HG02884 (cell line): ENCODE results near the gene CNTNAP2.
"Not testable (repeated sequence)": the region's sequence is repeated elsewhere in the genome, so short reads cannot be mapped to it uniquely, and the experiment has no call there.

Experiments used
- ATAC-seq: cut with Tn5 transposase; IDR thresholded peaks from one replicate; pipeline ENCODE4 v1.9.1; 2021; ENCODE audit warnings: mild to moderate bottlenecking, moderate library complexity; ENCODE audit not compliant: unreplicated experiment

Gene CNTNAP2

DNA sequence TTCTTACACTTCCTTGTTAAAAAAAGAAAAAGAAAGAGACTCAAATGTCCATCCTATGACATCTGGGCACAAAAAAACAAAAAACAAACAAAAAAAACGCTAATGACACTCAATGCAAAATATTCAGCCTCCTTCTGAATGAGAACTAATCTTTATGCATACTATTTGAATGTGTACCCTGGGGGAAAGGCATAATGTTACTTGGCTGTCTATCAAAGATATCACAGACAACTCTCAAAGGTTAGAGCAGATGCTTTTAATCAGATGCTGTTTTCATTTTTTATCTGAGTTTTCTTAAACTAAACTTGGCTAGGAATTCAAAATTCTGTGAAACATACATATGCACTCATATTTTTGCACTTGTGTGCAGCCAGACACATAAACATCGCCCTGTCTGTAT lies 745.8 kb downstream of the CNTNAP2 start:
- ATAC-seq = no peak

DNA sequence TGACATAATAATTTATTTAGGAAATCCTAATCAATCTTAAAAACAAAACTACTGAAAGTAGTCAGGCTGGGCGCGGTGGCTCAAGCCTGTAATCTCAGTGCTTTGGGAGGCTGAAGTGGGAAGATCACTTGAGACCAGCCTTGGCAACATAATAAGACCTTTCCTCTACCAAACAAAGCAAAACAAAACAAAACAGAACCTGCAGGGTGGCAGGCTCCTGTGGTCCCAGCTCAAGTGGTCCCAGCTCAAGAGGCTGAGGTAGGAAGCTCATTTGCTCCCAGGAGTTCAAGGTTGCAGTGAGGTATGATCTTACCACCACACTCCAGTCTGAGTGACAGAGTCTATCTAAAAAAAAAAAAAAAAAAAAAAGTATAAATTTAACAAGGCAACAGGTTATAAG lies 748.0 kb downstream of the CNTNAP2 start:
- no peak for ATAC-seq

DNA sequence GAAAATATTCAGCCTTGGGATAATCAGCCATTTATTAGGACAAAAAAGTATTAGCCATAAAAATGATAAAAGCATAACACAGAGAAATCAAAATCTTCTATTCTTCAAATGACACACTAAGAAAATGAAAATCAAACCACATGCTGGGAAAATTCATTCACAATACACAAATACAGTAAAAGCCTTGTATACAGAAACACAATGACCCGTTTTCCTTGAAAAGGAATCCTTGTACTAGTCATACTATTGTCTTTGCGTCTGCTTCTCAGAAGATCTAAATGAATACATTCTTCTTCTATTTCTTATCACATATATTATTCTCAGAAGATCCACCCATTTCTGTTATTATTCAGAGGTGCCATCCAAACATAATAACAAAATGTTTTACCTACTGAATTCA lies 749.1 kb downstream of the CNTNAP2 start:
- no peak for ATAC-seq

DNA sequence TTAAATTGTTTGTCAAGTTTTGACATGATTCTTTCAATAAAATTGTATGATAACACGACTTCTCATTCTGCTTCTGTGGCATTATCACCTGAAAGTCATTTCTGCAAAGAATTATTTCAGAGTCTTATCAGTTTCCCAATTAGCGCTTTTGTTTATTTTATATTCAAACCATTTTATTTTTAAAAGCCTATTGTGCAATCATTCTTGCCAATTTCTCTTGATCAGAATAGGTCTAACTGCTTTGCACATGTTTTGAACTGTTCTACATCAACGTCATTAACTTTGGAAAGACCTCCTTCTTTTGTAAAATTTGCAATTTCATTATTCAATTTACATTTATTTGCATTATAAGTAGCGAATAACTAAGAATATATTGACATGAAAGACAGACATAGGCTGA lies 758.1 kb downstream of the CNTNAP2 start:
- ATAC-seq = no peak

DNA sequence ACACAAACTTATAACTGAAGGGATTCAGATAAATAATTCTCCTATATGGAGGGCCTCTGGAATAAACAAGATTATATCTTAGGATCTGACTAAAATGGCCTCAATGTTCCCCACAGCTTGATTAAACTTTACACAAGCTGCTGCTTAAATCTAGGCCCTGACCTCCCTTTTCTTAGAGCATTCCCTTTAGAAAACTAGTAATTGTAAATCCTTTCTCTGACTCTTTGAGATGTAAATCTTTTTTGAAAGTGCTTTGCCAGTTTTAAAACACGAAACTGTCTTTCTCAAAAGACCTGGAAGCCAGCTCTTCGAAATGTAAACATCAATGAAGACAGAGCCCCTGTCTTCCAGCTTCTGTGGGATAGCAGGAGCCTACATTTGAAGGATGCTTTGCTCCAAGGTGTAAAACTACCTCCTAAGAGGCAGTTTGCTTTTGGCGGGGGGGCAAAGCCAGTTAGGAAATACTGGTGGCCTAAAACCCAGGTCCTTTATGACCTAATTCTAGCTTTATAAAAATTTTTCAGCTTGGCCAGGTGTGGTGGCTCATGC lies 758.7 kb downstream of the CNTNAP2 start:
- ATAC-seq = no peak

DNA sequence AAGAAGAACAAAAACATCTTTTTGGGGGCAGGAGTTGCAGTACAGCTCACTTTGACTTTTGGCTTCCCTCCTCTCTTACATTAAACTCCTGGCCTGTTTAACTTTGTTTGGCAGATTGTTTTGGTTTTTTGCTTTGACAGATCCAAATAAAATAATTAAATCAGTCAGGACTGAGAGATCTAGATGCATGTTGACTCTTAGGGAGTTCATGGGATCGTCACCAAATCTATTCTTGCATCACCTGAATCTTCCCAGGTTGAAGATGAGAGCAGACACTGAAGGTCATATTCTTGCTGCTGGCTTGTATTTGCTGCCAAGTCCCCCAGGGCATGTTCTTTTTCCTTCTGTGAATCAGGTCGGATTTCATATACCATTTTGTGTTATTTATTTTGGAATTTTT lies 759.4 kb downstream of the CNTNAP2 start:
- ATAC-seq = no peak

DNA sequence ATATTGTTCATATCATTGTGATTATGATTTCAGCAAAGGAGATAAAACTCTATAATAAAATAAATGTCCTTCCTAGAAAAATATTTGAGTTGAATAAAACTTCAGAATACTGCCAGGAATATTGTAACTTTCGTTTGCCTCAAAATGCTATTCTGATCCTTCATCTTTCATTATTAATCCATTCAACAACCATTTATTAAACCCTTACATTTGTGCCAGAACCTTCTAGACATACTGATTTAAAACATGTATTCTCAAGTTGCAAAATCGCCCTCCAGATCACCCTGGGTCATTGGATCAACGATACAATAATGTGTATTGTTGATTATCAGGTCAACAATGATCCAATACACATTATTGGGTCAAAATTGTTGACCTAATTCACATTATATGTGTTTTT lies 759.8 kb downstream of the CNTNAP2 start:
- ATAC-seq = no peak

DNA sequence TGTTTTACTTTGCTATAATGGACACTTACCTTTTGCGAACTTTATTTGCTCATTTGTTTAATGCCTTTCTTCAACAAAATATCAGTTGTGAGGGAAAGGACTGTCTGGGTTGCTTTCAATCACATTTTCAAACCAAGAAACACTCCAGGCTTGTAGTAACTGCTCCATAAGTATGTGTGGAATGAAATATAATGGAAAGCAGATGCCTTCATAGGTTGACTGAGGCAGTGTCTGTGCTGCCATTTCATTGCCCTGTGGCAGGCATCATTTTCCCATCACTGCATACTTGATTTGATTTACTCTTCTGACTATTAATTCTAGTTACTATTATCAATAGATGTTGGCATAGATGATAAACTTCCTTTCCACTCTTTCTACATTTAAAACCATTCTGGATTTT lies 762.3 kb downstream of the CNTNAP2 start:
- no peak for ATAC-seq

DNA sequence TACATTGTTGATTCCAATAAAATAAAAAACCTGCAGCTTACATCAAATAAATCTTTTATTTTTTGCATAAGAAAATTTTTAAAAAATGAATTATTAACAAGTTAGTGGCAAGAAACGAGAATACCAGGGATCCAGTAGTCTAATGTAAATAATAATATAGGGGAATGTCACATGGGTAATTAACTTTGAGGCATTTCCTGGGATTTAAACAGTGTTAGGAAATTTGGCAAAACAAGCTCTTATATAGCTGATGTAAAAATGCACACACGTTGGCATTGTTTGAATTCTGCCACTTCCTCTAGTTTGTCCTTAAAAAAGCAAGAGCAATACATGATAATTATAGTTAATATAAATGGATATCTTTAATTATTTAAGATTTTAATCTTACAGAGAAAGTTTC lies 768.6 kb downstream of the CNTNAP2 start:
- no peak for ATAC-seq

DNA sequence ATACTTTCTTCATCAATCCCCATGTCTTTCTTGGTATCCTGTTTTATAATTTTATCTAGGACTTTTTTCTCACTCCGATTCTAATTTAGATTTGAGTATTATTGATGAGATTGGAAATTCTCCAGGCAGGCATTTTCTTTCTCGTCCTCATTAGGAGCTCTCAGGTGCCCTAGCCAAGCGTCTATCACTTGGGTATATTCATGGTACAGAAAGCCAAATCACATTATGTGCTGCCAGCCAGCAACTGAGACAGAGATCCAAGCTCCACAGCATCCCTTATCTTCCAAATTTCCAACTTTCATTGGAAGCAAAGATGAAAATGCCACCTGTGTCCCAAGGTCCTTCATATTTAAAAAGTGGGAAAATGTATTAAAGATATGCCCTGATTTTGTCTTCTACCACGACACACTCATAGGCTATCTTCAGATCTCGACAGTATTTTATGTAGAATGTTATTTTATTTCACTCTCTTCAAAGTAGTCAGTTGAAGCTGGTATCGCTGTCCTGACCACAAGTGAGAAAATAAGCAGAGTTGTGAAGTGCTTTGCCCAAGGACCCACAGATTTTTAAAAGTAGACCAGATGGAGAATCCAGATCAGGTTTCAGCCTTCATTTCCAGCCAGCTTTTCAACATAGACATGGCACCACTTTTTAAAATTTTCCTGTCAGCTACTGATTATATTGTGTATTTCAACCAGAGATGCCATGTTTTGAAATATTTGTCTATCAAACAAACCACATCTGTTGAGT lies 773.4 kb downstream of the CNTNAP2 start:
- no peak for ATAC-seq

DNA sequence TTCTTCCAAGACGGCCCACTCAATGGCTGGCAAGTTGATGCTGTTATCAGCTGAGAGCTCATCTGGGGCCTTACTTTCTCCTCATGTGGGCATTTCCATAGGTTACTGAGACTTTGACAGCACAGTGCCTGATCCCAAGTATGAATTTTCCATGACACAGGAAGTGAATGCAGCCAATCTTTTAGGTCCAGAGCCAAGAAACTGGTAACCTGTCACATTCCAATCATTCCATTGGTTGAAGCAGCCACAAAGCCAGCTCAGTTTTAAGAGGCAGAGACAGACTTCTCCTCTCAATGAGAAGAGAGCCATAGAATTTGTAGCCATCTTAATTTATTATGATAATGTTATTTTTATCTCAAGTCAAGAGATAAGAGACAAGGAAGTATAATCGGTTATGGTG lies 775.5 kb downstream of the CNTNAP2 start:
- ATAC-seq = no peak

DNA sequence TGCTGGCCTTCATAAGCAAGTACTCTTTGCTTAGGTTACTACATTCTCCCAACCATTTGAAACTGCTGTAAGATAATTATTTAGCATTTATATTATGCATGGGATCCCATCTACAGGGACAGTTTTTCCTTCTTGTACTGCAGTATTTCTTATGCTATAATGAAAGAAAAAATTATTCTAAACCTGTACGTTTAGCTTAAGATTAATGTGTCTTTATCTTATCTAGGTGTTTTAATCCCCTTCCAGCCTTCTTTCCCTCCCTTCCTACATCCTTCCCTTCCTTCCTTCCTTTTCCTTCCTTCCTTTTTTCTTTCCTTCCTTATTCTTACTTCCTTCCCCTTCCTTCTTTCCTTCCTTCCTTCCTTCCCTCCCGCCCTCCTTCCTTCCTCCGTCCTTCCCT lies 778.3 kb downstream of the CNTNAP2 start:
- no peak for ATAC-seq

DNA sequence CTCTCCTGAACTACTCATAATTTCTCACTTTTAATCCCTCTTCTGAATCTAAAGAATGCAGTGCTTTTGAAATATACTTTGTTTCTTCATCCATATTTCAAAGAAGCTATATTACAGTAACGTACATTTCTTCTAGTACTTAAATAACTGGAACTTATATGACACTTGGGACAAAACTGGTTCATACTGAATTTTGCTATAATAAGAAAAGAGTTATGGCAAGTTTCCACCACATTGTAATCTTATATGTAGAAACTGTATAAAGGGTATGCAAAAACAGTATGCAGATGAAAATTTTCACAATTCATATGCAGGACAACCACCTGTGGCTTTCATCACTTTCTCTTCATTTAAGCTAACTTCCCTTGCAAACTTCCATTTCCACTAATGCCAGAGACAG lies 785.7 kb downstream of the CNTNAP2 start:
- ATAC-seq = no peak

DNA sequence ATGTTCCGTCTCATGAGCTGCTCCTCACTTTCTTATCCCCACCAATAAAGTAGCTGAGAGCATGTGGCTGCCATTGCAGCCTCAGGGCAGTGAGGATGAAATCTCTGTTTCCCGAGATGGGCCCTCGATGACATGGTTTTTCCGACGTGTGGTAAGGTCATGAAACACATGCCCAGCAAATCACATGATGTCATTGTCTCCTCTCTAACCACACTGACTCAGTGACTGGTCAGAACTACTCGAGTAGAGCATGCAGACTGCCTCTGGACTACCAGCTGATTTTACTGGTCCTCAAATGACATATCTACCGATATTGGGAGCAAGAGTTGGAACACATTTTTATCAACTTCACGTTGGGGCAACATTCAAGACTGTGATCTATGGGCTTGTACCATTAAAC lies 786.1 kb downstream of the CNTNAP2 start:
- no peak for ATAC-seq

DNA sequence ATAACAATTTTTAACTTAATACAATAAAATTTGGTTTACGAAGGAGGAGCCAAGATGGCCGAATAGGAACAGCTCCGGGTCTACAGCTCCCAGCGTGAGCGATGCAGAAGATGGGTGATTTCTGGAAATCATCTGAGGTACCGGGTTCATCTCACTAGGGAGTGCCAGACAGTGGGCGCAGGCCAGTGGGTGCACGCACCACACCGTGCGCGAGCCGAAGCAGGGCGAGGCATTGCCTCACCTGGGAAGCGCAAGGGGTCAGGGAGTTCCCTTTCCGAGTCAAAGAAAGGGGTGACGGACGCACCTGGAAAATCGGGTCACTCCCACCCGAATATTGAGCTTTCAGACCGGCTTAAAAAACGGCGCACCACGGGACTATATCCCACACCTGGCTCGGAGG lies 789.1 kb downstream of the CNTNAP2 start:
- ATAC-seq = not testable (repeated sequence)

DNA sequence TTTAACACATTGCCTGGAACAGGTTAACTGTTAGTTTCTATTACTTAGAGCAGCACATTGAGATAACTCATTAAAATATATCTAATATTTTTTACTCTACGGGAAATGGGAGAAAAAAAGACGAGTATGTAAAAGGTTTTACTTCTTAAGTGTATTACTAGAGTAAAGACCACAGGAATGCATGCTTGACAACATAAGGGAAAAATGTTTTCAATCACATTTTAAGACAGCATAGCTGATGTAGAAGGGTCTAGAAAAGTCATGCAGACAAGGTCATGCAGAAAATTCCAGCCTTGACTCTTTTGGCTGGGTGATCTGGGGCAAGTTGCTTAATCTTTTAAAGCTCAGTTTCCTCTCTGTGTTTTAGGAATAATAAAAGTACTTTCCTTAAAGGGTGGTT lies 806.2 kb downstream of the CNTNAP2 start:
- no peak for ATAC-seq

DNA sequence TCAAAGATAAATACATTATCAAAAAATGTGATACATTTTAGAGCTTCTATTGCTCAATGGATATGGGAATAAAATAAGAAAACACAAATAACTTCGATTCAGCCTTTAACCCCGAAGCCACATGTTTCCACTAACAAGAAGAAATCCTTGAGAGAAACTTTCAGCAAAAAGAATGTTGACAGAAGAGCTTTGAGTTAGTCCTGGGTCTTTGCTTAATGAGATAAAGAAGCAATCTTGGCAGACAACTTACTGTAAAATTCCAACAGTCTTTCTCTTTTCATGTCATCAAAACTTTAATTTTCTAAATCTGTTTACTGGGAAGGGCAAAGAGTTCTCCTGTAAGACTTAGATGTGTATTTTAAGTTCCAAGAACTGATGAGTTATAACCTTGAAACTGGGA lies 810.2 kb downstream of the CNTNAP2 start:
- ATAC-seq = no peak

DNA sequence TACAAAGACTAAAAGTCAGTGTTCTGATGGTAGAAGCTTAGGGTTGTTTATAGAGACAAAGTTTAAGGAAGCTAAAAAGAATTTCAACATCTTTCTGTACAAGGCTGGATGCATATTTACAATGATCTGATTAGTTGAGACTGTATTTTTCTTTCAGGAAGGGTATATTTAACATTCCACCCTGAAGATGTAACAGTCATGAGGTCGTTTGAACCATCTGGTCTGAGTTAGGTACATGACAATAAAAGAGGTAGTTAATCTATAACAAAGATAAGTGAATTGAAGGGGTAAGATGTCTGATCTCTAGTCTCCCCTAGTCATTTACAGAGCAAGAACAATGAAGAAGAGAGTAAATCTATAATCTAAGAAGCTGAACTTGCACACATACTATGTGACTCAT lies 821.2 kb downstream of the CNTNAP2 start:
- ATAC-seq = no peak

DNA sequence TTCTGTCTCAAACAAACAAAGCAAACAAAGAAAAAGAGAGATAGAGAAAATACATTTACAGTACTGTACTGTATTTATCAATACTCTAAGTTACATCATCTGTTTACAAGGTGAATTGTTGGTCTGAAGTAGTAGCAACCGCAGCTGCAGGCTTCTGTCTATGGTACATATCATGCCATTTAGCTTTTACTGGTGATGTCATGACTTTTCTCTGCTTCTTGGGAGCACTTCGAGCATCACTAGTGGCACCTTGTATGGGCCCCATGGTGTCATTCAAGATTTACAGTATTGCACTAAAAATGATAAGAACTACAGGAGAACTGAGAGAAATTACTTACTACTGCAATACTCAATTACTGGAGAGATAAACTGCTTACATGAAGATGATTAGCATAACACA lies 826.9 kb downstream of the CNTNAP2 start:
- ATAC-seq = no peak

DNA sequence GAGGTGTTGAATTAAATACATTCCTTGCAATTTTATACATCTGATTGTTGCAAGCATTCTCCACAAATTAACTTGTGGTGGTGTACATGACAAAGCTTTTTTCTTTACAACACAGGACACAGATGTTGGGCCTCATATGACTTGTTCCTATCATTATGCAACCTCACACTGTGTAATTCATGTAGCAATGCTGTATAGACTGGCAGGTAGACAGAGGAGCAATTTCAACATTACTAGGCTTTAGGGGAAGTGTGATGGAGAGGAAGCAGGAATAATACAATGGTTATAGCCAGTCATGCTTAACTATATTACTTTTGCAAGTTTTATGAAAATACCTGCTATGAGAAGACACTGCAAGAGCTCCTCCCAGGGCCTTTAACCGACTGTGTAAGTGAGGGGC lies 832.1 kb downstream of the CNTNAP2 start:
- ATAC-seq = no peak

DNA sequence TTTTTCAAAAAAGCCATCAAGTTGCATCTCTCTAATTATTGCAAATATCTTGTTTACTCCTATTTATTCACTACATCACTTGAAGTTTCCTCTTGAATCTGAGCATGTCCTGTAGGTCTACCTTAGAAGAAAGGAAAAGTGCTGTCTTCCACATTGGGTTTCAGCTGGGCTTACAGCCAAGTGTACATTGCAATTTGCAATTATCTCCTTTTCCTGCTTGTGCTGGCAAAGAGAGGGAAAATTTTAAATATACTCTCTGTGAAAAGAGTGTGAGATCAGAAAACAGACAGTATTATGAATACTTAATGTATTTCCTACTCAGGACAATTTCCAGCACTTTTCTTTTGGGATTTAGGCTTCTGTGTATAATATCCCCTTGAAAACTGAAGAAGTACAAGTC lies 839.7 kb downstream of the CNTNAP2 start:
- no peak for ATAC-seq

DNA sequence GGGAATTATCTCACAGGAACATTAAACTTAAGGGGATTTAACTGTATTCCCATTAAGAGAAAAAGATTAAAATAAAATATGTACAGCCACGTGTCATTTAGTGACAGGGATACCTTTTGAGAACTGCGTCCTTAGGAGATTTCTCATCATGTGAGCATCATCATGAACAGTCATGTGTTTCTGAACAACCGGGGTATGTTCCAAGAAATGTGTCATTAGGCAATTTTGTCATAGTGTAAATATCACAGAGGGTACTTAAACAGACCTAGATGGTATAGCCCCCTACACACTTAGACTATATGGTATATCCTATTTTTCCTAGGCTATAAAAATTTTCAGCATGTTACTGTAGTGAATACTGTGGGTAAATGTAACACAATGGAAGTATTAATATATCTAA lies 840.3 kb downstream of the CNTNAP2 start:
- no peak for ATAC-seq

DNA sequence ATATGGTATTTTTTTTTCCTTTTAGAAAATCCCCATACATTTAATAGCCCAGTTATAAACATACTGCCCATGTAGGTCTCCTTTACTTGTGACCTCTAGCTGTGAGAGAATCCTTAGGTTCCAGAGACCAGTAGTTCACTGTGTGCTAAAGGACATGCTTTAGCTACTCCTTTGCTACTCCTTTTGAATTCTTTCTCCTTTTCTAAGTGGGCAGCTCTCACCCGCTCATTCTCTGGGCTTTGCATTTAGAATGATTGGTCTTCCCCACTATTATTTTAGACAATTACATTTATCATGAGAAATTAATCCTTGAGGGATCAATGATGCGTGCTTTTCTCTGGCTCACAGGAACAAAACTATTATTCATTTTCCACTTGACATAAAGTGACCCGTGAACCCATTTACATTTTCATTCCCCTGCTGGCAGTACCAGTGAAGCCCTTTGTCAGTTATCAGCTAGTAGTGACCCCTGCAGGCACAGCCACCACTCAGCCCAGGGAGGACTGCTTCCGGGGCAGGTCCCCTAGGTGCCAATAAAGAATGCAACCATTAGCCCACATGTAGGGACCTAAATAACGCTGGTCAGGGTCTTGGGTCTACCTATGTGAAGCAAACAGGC lies 844.3 kb downstream of the CNTNAP2 start:
- no peak for ATAC-seq
